ENCODE results near the gene BOLA3. TPM values are rescaled to one million over a fixed set of nuclear protein-coding genes. Genes with fewer than 3 reads are reported as not detected.
"Not testable (repeated sequence)": the region's sequence is repeated elsewhere in the genome, so short reads cannot be mapped to it uniquely, and the experiment has no call there.

The BOLA3 gene
- total RNA-seq, 2 donors from 2014 or later, result 68.0 to 72.5 TPM

GRCh38 chr2:74091391-74091790 is 56.3 kb downstream of the BOLA3 start:
- peaks cover 14% of the 10 kb centered on the region for H3K36me3 Mint-ChIP-seq
- DNase-seq (ENCODE audit: low spot score), result no peak
- no peaks in the 10 kb centered on the region for H3K9me3 Mint-ChIP-seq
- H3K27me3 Mint-ChIP-seq, result no peaks in the 10 kb centered on the region
- no peak overlapping the region for H3K4me3 Mint-ChIP-seq
- H3K4me1 Mint-ChIP-seq (ENCODE audit: low read depth in 2 of 2), result peaks cover 6 to 35% of the 10 kb centered on the region in 2 donors
- peak overlapping the region in 1 of 2 donors; percentile 71 for H3K27ac Mint-ChIP-seq
- ATAC-seq, result no peak

GRCh38 chr2:74089816-74090745 is 57.6 kb downstream of the BOLA3 start:
- ATAC-seq (no peak), DNase-seq (ENCODE audit: low spot score) (no peak)
- peaks cover 14% of the 10 kb centered on the region for H3K36me3 Mint-ChIP-seq
- H3K9me3 Mint-ChIP-seq, result no peaks in the 10 kb centered on the region
- H3K4me1 Mint-ChIP-seq (ENCODE audit: low read depth in 2 of 2), result peaks cover 6 to 41% of the 10 kb centered on the region in 2 donors
- H3K27me3 Mint-ChIP-seq, result no peaks in the 10 kb centered on the region
- H3K4me3 Mint-ChIP-seq, result no peak overlapping the region
- H3K27ac Mint-ChIP-seq, result peak overlapping the region in 1 of 2 donors; percentile 71

GRCh38 chr2:74088676-74089075 is 59.0 kb downstream of the BOLA3 start:
- not testable (repeated sequence) for H3K4me3 Mint-ChIP-seq; DNase-seq (ENCODE audit: low spot score); H3K36me3 Mint-ChIP-seq; H3K9me3 Mint-ChIP-seq; H3K27me3 Mint-ChIP-seq; ATAC-seq
- H3K27ac Mint-ChIP-seq, result peak overlapping the region in 1 of 2 donors; percentile 2
- H3K4me1 Mint-ChIP-seq (ENCODE audit: low read depth in 2 of 2), result peaks cover 6 to 33% of the 10 kb centered on the region in 2 donors

GRCh38 chr2:74087696-74088095 is 60.0 kb downstream of the BOLA3 start:
- H3K9me3 Mint-ChIP-seq, result no peaks in the 10 kb centered on the region
- H3K27me3 Mint-ChIP-seq, result no peaks in the 10 kb centered on the region
- peaks cover 6 to 33% of the 10 kb centered on the region in 2 donors for H3K4me1 Mint-ChIP-seq (ENCODE audit: low read depth in 2 of 2)
- ATAC-seq (no peak), DNase-seq (ENCODE audit: low spot score) (no peak)
- H3K4me3 Mint-ChIP-seq, result no peak overlapping the region
- no peak overlapping the region for H3K27ac Mint-ChIP-seq
- peaks cover 10% of the 10 kb centered on the region for H3K36me3 Mint-ChIP-seq

GRCh38 chr2:74086021-74086420 is 61.7 kb downstream of the BOLA3 start:
- Mint-ChIP-seq H3K27ac (no peak overlapping the region), H3K4me1 (ENCODE audit: low read depth in 2 of 2) (peaks cover 11 to 38% of the 10 kb centered on the region in 2 donors), H3K4me3 (no peak overlapping the region), H3K27me3 (no peaks in the 10 kb centered on the region), H3K9me3 (no peaks in the 10 kb centered on the region), H3K36me3 (peaks cover 5% of the 10 kb centered on the region)
- DNase-seq (ENCODE audit: low spot score) (no peak), ATAC-seq (no peak)

Other genes starting within 250 kb of the BOLA3 start
- gene DGUOK, start 221.0 kb downstream of the BOLA3 start, total RNA-seq, result 10 to 100 TPM; 87.1 to 92.6 TPM
- 10 to 100 TPM; 29.3 to 70.3 TPM for gene TET3, start 163.0 kb downstream of the BOLA3 start, total RNA-seq
- 100 to 1,000 TPM; 167 to 228 TPM for gene MOB1A, start 31.0 kb upstream of the BOLA3 start, total RNA-seq
- 100 to 1,000 TPM; 384 to 480 TPM for gene MTHFD2, start 50.7 kb upstream of the BOLA3 start, total RNA-seq
- 1 to 10 TPM; 1.2 to 3.2 TPM for gene SLC4A5, start 195.5 kb upstream of the BOLA3 start, total RNA-seq
- 100 to 1,000 TPM in 1 of 2 donors, 10 to 100 TPM in 1; 97.8 to 106 TPM for gene DCTN1, start 232.4 kb upstream of the BOLA3 start, total RNA-seq

All from natural killer cell treated with Interleukin-12 subunit alpha and Interleukin-12 subunit beta and Interleukin-15 and Interleukin-18, amount 100 ng/mL, for 72 hours (primary cell).